Effector memory CD8-positive, alpha-beta T cell (primary cell): Measurements from ENCODE around the gene AMY1C.

Experiments
- ATAC-seq: fragments of 150-1000 bp; cut with Tn5 transposase; replicated peaks from 2 replicates; pipeline ENCODE4 v1.10.0; 2021; ENCODE audit warnings: mild to moderate bottlenecking, moderate library complexity
- DNase-seq, 3 experiments: peaks; one replicate each; pipeline ENCODE4 v3.0.0; 2021
- H3K27ac Mint-ChIP-seq, 2 donors: one replicate each; pipeline ENCODE4 v1.8.0; 2022; ENCODE audit warnings: mild to moderate bottlenecking in 2 of 2, mixed read lengths in 2 of 2, moderate library complexity in 2 of 2
- H3K27me3 Mint-ChIP-seq, 2 donors: one replicate each; pipeline ENCODE4 v1.8.0; 2022; ENCODE audit warnings: mixed read lengths in 2 of 2
- H3K36me3 Mint-ChIP-seq: one replicate; pipeline ENCODE4 v1.8.0; 2022; ENCODE audit warnings: mild to moderate bottlenecking, moderate library complexity, mixed read lengths; ENCODE audit not compliant: insufficient read depth
- H3K4me1 Mint-ChIP-seq, 2 donors: one replicate each; pipeline ENCODE4 v1.8.0; 2022; ENCODE audit warnings: low read depth in 2 of 2, mixed read lengths in 2 of 2
- H3K4me3 Mint-ChIP-seq, 2 donors: one replicate each; pipeline ENCODE4 v1.8.0; 2022; ENCODE audit warnings: mild to moderate bottlenecking in 2 of 2, mixed read lengths in 2 of 2, moderate library complexity in 2 of 2
- H3K9me3 Mint-ChIP-seq, 2 donors: one replicate each; pipeline ENCODE4 v1.8.0; 2022; ENCODE audit warnings: mixed read lengths in 2 of 2

Gene AMY1C

GRCh38 chr1:103788377-103788776 is 38.7 kb downstream of the AMY1C start:
- Mint-ChIP-seq H3K27ac (no peak overlapping the region), H3K9me3 (peaks cover 5 to 6% of the 10 kb centered on the region in 2 donors), H3K4me1 (no peaks in the 10 kb centered on the region), H3K27me3 (no peaks in the 10 kb centered on the region), H3K4me3 (no peak overlapping the region), H3K36me3 (no peaks in the 10 kb centered on the region)
- no peak for ATAC-seq
- DNase-seq = no peak

- Mint-ChIP-seq H3K27ac (no peak overlapping the region), H3K27me3 (no peaks in the 10 kb centered on the region), H3K4me1 (no peaks in the 10 kb centered on the region), H3K4me3 (no peak overlapping the region), H3K36me3 (no peaks in the 10 kb centered on the region), H3K9me3 (peaks cover 0 to 6% of the 10 kb centered on the region in 2 donors)
- DNase-seq (no peak), ATAC-seq (no peak)
Observed at GRCh38 chr1:103790172-103790571, 40.5 kb downstream of the AMY1C start.
